Dermis microvascular lymphatic vessel endothelial cell (primary cell): Measurements from ENCODE around the gene SCGB1C2. TPM values are rescaled to one million over a fixed set of nuclear protein-coding genes. Genes with fewer than 3 reads are reported as not detected.
"Not testable (repeated sequence)": the region's sequence is repeated elsewhere in the genome, so short reads cannot be mapped to it uniquely, and the experiment has no call there.

Experiments
- DNase-seq, 2 donors: peaks; one replicate each; pipeline versions ENCODE4 v3.0.0 to v3.0.0-alpha.2; 2010; ENCODE audit warnings: low read depth in 2 of 2
- total RNA-seq: library from RNA; depleted of rRNA; stranded (reverse); fragments of >200 nt; gene quantifications from 2 replicates; pipeline ENCODE4 v1.2.1, GENCODE V29; 2014

Gene SCGB1C2
- total RNA-seq, 1 donor from 2014 or later: not detected

- no peak for DNase-seq
Observed at GRCh38 chr17:148757-149156, 11.4 kb downstream of the SCGB1C2 start.

DNA sequence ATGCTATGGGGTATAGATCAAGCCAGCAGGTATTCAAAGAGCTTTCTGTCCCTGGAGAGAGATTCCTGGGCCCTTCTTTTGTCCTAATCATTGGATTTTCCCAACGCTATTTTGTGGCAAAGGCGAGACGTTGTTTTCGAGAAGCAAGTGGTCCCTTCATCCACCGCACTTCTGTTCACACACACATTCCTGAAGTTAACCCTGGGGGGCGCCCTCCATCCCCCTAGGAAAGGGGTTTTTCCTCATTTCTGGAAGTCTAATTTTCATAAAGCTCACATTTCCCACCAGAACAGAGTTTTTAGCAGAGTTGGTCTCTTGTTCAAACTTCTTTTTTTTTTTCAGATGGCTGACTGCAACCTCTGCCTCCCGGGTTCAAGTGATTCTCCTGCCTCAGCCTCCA is 11.9 kb downstream of the SCGB1C2 start:
- no peak for DNase-seq

DNA sequence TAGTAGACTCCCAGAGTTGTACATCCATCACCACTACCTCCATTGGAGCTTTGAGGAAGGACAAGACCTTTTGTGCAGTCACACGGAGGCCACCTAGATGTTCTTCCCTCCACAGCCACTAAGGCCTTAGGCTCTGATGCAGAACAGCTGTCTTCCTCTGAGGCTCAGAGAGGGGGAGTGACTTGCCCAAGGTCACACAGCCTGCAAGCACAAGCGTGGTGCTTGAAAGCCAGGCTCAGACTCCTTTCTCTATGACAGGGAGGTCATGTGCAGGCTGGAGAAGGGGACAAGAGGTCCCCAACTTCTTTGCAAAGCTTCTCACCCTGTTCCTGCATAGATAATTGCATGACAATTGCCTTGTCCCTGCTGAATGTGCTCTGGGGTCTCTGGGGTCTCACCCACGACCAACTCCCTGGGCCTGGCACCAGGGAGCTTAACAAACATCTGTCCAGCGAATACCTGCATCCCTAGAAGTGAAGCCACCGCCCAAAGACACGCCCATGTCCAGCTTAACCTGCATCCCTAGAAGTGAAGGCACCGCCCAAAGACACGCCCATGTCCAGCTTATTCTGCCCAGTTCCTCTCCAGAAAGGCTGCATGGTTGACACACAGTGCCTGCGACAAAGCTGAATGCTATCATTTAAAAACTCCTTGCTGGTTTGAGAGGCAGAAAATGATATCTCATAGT is 12.7 kb downstream of the SCGB1C2 start:
- no peak for DNase-seq

GRCh38 chr17:151004-151403 is 13.6 kb downstream of the SCGB1C2 start:
- no peak for DNase-seq

DNA sequence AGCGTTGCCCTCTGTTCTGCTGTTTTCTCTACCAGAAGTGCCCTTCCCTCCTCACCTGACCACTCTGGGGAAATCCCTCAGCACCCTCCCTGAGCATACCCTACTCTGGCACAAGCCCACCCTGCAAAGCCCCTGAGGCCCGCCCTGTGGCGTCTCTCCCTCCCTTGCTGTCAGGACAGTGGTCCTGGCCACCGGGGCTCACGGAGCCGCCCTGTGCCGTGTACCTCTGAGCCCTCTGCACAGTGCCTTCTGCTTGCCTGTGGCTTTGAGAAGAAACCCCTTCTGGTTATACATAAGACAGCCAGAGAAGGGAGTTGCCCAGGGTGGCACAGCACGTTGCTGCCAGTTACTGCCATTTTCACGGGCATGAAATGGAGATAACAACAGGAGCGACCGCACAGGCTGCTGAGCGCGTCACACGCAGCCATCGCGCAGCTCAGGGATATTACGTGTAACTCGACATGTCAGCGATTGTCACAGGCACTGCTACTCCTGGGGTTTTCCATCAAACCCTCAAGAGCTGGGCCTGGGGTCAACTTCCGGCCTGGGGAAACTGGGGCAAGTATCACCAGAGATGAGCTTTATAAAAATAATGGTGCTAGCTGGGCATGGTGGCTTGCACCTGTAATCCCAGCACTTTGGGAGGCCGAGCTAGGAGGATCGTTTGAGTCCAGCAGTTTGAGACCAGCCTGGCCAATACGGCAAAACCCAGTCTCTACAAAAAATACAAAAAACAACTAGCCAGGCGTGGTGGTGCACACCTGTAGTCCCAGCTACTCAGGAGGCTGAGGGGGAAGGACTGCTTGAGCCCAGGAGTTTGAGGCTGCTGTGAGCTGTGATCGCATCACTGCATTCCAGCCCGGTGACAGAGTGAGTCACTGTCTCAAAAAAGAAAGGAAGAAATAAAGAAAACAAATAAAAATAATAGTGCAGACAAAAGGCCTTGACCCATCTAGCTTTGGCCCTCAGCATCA is 14.8 kb downstream of the SCGB1C2 start:
- DNase-seq: peak in 1 of 2 donors; percentile 9

GRCh38 chr17:152860-153420 is 15.6 kb downstream of the SCGB1C2 start:
- no peak for DNase-seq

- DNase-seq: no peak
Observed at GRCh38 chr17:153851-154250, 16.5 kb downstream of the SCGB1C2 start.

DNA sequence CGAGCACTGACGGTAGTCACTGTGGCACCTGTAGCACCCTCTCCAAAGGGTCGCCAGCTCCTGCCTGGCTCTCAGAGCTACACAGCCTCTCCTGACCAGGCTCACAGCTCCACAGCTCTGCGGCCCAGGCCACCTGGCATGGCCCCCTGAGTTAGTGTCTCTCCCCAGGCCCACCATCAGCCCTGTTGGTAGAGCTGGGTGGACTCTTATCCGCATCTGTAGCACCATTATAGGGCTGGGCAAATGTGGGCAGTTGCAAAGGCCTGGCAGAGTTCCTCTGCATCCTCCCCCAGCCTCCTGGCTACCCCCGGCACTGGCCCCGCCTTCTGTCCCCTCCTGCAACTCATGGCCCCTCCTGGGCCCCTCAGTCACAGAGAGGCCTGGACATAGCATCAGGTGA is 18.2 kb downstream of the SCGB1C2 start:
- DNase-seq: no peak

DNA sequence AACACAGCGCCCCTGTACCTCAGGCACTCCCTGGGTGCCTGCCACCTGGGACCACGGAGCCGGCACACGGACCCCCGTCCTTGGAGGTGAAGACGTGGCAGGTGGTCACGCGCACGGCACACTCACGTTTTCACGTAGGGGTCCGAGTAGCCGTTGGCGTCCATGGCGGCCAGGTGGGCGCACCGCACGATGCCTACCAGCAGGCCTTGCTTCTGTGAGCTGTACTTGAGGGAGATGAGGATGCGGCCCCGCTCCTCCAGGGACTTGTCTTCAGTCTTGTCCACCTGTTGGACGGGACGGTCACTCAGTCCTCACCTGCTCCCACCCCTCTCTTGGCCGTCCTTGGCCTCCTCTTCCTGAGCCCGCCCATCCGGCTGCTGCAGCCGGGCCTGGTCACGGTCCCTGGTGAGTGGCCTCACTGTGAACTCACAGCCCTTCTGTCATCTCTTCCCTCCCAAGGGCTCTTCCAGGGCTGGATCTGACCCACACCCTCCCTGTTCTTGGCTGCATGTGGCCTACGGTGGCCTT is 18.8 kb downstream of the SCGB1C2 start:
- DNase-seq: no peak

DNA sequence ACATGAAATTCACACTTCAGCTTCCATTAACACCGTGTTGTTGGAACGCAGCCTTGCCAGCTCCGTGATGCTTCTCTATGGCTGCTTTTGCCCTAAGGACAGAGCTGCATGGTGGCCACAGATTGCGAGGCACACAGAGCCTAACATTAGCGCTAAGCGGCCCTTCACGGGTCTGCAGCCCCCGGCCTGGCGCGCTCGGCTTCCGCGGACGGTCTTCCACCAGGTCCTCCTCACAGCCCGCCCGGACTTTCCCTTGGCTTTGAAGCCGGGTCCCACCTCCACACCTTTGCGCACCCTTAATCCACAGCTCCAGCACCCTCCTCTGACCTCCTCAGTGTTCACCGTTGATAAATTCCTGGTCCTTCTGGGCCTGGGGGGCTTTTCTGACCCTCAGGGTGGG is 19.6 kb downstream of the SCGB1C2 start:
- DNase-seq: no peak

DNA sequence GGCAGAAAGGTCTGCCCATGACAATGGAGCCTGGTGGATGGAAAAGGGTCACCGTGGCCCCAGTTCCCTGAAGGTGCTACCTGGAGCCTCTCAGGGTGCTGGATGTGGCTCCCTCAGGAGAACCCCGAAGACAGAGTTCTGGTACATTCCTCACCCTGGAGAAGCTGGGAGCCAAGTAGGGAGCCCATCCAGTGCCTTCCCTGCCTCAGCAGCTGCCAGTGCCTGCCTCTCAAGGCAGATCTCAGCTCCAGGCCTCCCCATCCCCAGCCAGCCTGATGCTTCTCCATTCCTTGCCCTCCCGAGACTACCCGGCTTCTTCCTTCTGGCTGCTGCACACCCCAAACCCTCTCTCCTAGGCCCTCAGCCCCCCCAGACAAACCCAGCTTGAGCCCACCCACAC is 20.5 kb downstream of the SCGB1C2 start:
- DNase-seq: no peak

DNA sequence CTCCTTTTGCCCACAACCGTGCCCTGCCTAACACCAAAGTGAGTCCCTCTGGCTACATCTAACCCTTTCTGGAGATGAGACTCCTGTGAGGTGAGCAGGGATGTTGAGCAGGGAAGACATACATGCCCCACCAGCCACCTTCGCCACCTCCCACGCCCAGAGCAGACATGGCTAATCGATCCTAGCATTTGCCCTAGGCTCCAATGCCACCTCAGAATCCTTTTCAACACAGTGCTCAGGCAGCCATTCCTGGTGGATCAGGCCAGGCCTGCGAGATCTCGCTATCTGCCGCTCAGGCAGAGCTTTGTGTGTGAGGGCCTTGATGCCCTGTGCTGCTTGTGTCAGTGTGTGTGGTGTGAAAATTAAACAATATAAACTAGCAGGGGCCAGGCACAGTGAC is 21.0 kb downstream of the SCGB1C2 start:
- no peak for DNase-seq

DNA sequence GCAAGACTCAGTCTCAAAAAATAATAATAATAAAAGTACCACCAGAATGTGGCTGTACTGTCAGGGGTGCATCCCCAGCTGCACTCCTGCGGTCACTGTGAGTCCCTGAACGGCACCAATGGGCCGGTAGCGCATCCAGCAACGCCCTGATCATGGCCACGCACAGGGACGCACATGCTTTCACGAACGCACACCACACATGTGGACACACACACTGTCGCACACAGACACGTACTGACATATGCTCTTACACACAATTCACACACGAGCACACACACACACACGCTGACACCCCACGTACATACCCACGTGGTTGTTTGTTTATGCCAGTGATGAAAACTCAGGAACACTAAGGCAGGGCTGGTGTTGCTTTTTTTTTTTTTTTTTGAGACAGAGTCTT is 22.2 kb downstream of the SCGB1C2 start:
- DNase-seq: no peak

GRCh38 chr17:160336-160735 is 23.0 kb downstream of the SCGB1C2 start:
- DNase-seq: no peak

GRCh38 chr17:161481-161880 is 24.1 kb downstream of the SCGB1C2 start:
- DNase-seq: no peak

DNA sequence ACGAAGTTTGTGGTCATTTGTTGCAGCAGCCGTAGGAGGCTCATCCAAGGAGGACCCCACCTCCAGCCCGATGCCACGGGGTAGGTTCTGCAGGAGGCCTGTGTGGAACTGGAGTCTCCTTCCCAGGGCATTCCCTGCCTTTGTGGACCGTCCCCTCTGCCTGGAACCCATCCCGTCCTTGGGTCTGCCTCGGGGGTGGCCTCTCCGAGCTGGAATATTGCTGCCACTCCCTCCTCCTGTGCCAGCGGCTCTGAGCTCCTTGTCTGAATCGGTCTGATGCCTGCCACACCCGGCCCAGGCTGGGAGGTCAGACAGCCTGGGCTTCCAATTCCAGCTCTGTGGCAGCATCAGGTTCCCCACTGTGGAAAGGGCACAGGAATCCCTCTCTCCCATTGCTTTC is 25.3 kb downstream of the SCGB1C2 start:
- no peak for DNase-seq

DNA sequence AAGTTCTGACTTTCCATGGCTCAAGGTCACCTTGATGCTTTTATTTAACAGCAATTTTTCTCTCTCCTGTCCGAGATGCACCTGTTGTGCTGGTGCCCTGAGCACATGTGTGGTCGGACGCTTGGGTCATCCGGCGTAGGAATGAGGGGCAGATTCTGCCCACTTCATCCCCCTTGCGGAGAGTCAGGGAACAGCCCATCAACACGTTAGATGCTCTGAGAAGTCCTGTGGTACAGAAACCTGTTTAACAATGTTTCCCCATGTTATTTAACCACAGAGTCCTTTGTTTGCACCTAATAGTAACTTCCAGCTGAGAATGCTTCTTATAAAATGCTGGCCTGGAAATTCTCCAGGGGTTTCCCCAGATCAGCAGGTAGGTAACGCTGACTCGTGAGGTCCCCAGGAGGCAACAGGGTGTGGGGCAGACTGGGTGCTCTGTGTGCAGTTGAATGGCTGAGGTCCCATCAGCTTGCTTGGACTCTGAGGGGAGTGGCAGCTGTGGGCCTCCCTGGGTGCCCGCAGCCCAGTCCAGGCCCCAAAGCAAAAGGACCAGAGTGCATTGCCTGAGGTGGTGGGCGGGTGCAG is 26.2 kb downstream of the SCGB1C2 start:
- DNase-seq: no peak

DNA sequence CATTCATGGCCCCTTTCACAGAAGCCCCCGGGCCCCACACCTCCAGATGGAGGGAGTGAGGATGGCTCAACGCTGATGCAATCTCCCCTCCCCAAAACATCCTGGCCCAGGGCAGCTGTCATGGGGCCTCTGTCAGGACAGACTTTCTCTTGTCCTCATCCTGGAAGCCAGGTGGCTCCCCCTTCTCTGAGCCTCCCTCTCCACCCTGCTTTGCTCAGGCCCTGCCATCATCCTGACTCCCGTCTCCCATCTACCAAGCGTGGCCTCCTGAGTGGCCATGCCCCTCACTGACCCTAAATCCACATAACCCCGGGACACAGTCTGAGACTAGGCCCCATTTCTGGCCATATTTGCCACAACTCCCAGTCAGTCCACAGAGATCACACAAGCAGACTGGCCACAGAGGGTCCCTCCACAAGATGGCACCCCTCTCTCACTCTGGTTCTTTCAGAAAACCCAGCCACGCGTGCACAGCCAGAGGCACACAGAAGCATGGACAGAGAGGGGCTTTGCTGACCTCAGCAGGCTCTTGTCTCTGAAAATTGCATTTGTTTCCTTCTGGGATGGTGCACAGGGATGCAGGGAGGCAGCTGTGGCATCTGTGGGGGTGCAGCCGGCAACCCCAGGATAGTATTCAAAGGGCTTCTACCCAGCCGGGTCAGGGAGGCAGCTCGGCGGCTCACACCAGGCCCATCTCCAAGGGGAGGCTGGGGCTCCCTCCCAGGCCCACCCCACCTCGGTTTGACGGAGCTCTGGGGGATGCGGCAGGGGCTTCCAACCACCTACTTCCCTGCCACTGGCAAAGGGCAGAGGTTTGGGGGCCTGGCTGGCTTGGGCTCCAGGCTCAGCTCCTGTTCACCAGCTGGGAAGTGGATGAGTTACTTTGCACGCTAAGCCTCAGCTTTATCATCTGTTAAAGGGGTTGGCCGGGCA is 27.2 kb downstream of the SCGB1C2 start:
- peak; percentile 61 to 76 for DNase-seq

GRCh38 chr17:165939-166338 is 28.6 kb downstream of the SCGB1C2 start:
- no peak for DNase-seq

DNA sequence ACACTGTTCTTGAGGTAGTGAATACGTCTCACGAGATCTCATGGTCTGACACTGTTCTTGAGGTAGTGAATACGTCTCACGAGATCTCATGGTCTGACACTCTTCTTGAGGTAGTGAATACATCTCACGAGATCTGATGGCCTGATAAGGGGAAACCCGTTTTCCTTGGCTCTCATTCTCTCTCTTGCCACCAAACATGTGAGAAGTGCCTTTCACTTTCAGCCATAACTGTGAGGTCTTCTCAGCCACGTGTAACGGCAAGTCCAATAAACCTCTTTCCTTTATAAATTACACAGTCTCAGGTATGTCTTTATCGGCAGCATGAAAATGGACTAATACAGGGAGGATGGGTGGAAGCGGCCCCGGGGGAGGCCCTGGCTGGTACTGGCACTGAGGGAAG is 31.2 kb downstream of the SCGB1C2 start:
- not testable (repeated sequence) for DNase-seq
